H1 (cell line): Measurements from ENCODE around the gene PWWP3B. TPM values are rescaled to one million over a fixed set of nuclear protein-coding genes. Genes with fewer than 3 reads are reported as not detected.

Experiments used
- CTCF ChIA-PET: fragments of 300-600 bp; sonication (Branson Sonifier 250); formaldehyde crosslinking; loops from one replicate; lab custom pipeline; 2021; ENCODE audit not compliant: partially characterized antibody; lab: Charles Lee
- POLR2A ChIA-PET: fragments of 300-600 bp; sonication (Branson Sonifier 250); formaldehyde crosslinking; loops from one replicate; lab custom pipeline; 2021; ENCODE audit warnings: inconsistent platforms; ENCODE audit not compliant: partially characterized antibody; lab: Charles Lee
- DNase-seq, 2 experiments: peaks; one replicate each; pipeline versions ENCODE4 v3.0.0 to v3.0.0-alpha.2; 2010 to 2022; ENCODE audit warnings: low spot score in 2 of 2, low read depth in 1 of 2, mixed read lengths in 1 of 2
- FAIRE-seq: peaks from 2 replicates; lab custom pipeline; 2011; peaks lifted over from hg19 to GRCh38; lab: Jason Lieb, UNC
- H2AFZ ChIP-seq: 2 replicates; pipeline ENCODE4 v1.8.1; 2012; ENCODE audit warnings: low read length, inconsistent platforms
- H2AK5ac ChIP-seq: 2 replicates; pipeline ENCODE4 v1.6.1; 2013; ENCODE audit warnings: low read depth, low read length
- H2BK120ac ChIP-seq: replicated peaks from 2 replicates; pipeline ENCODE3; 2013; ENCODE audit warnings: low read depth, low read length, inconsistent platforms
- H2BK12ac ChIP-seq: 2 replicates; pipeline ENCODE4 v1.6.1; 2013; ENCODE audit warnings: low read depth, low read length
- H2BK15ac ChIP-seq: 2 replicates; pipeline ENCODE4 v1.6.1; 2013; ENCODE audit warnings: low read length
- H2BK20ac ChIP-seq: 2 replicates; pipeline ENCODE4 v1.6.1; 2013; ENCODE audit warnings: low read length
- H2BK5ac ChIP-seq: 2 replicates; pipeline ENCODE4 v1.6.1; 2013; ENCODE audit warnings: low read depth, low read length
- H3K14ac ChIP-seq: 2 replicates; pipeline ENCODE4 v1.6.1; 2013; ENCODE audit warnings: inconsistent platforms; ENCODE audit not compliant: insufficient read length
- H3K18ac ChIP-seq: 2 replicates; pipeline ENCODE4 v1.6.1; 2013; ENCODE audit warnings: low read length; ENCODE audit errors: extremely low read depth
- H3K23ac ChIP-seq: 2 replicates; pipeline ENCODE4 v1.6.1; 2013; ENCODE audit warnings: inconsistent platforms; ENCODE audit not compliant: insufficient read length
- H3K23me2 ChIP-seq: 2 replicates; pipeline ENCODE4 v1.6.1; 2013; ENCODE audit warnings: low read depth, low read length
- H3K27ac ChIP-seq: 2 replicates; pipeline ENCODE4 v1.6.1; 2011; ENCODE audit warnings: low read depth, low read length, inconsistent platforms
- H3K27me3 ChIP-seq, 4 experiments: replicated peaks in 1 of 4; 1 replicate in 1 of 4; 2 replicates in 3 of 4; pipeline versions ENCODE4 v1.6.1 to v1.8.1; 2011 to 2013; ENCODE audit warnings: low read length in 3 of 4, mild to moderate bottlenecking in 3 of 4, inconsistent platforms in 2 of 4, mixed read lengths in 2 of 4, moderate library complexity in 1 of 4; ENCODE audit not compliant: control insufficient read depth in 3 of 4, insufficient read depth in 3 of 4; ENCODE audit errors: extremely low read depth in 1 of 4
- H3K36me3 ChIP-seq, 4 experiments: 2 replicates each; pipeline versions ENCODE4 v1.6.1 to v1.8.1; 2011 to 2013; ENCODE audit warnings: mild to moderate bottlenecking in 4 of 4, low read length in 3 of 4, moderate library complexity in 2 of 4, control low read depth in 1 of 4, inconsistent platforms in 1 of 4; ENCODE audit not compliant: insufficient read depth in 4 of 4, control insufficient read depth in 2 of 4
- H3K4ac ChIP-seq: replicated peaks from 2 replicates; pipeline ENCODE3; 2013; ENCODE audit warnings: low read length, low read depth, mixed read lengths, inconsistent platforms; ENCODE audit not compliant: insufficient read length
- H3K4me1 ChIP-seq, 4 experiments: replicated peaks in 1 of 4; 1 replicate in 1 of 4; 2 replicates in 3 of 4; pipeline versions ENCODE4 v1.6.1 to v1.8.1; 2011 to 2013; ENCODE audit warnings: low read length in 3 of 4, inconsistent platforms in 2 of 4, mixed read lengths in 1 of 4; ENCODE audit not compliant: insufficient read depth in 4 of 4, control insufficient read depth in 3 of 4
- H3K4me2 ChIP-seq, 2 experiments: 2 replicates each; pipeline versions ENCODE4 v1.6.1 to v1.8.1; 2011 to 2013; ENCODE audit warnings: low read depth in 2 of 2, low read length in 2 of 2, control low read depth in 1 of 2, inconsistent platforms in 1 of 2, mild to moderate bottlenecking in 1 of 2; ENCODE audit not compliant: insufficient read depth in 1 of 2
- H3K4me3 ChIP-seq, 4 experiments: fragments of 200-600, 300-600 bp in 1 of 4; sonication (generic), shearing (Covaris generic), sonication (Bioruptor Twin) in 1 of 4; 2 replicates each; pipeline versions ENCODE4 v1.5.1 to v1.8.1; 2011 to 2016; ENCODE audit warnings: low read length in 4 of 4, low read depth in 3 of 4, control low read depth in 2 of 4, inconsistent platforms in 2 of 4, mild to moderate bottlenecking in 2 of 4, mixed read lengths in 1 of 4, moderate library complexity in 1 of 4; ENCODE audit not compliant: insufficient read depth in 2 of 4; ENCODE audit errors: extremely low read depth in 1 of 4
- H3K56ac ChIP-seq: replicated peaks from 2 replicates; pipeline ENCODE3; 2013; ENCODE audit warnings: low read depth, mild to moderate bottlenecking, mixed read lengths, low read length, inconsistent platforms; ENCODE audit not compliant: insufficient read length
- H3K79me1 ChIP-seq: 2 replicates; pipeline ENCODE4 v1.6.1; 2013; ENCODE audit warnings: low read depth, low read length, control low read depth
- H3K79me2 ChIP-seq, 2 experiments: 2 replicates each; pipeline versions ENCODE4 v1.6.1 to v1.8.1; 2012 to 2013; ENCODE audit warnings: low read length in 2 of 2, mild to moderate bottlenecking in 2 of 2, inconsistent platforms in 1 of 2; ENCODE audit not compliant: insufficient read depth in 2 of 2, control insufficient read depth in 1 of 2
- H3K9ac ChIP-seq, 4 experiments: replicated peaks in 1 of 4; 1 replicate in 1 of 4; 2 replicates in 3 of 4; pipeline versions ENCODE4 v1.6.1 to v1.8.1; 2011 to 2013; ENCODE audit warnings: low read depth in 3 of 4, low read length in 3 of 4, control low read depth in 2 of 4, mild to moderate bottlenecking in 2 of 4, moderate library complexity in 2 of 4, inconsistent platforms in 1 of 4; ENCODE audit errors: extremely low read depth in 1 of 4
- H3K9me3 ChIP-seq, 2 experiments: 2 replicates each; pipeline versions ENCODE4 v1.6.1 to v1.8.1; 2012 to 2013; ENCODE audit warnings: mild to moderate bottlenecking in 2 of 2, moderate library complexity in 2 of 2, control low read depth in 1 of 2, inconsistent platforms in 1 of 2, low read depth in 1 of 2, low read length in 1 of 2, mixed read lengths in 1 of 2; ENCODE audit not compliant: insufficient read depth in 2 of 2
- H4K20me1 ChIP-seq, 2 experiments: replicated peaks in 1 of 2; 2 replicates each; pipeline versions ENCODE3 to v1.8.1; 2011 to 2013; ENCODE audit warnings: inconsistent platforms in 2 of 2, low read length in 2 of 2, mild to moderate bottlenecking in 1 of 2; ENCODE audit not compliant: insufficient read depth in 2 of 2, control insufficient read depth in 1 of 2
- H4K5ac ChIP-seq: 2 replicates; pipeline ENCODE4 v1.6.1; 2013; ENCODE audit warnings: low read length, low read depth, mixed read lengths, inconsistent platforms; ENCODE audit not compliant: insufficient read length
- H4K8ac ChIP-seq: 2 replicates; pipeline ENCODE4 v1.8.0; 2013; ENCODE audit warnings: mild to moderate bottlenecking, moderate library complexity, low read length, inconsistent platforms; ENCODE audit not compliant: insufficient read depth; ENCODE audit errors: extremely low read depth
- H4K91ac ChIP-seq: replicated peaks from 2 replicates; pipeline ENCODE3; 2013; ENCODE audit warnings: low read length, mixed read lengths, inconsistent platforms; ENCODE audit not compliant: insufficient read length
- POLR2AphosphoS5 ChIP-seq: IDR thresholded peaks from 2 replicates; pipeline ENCODE4 v1.6.1; 2011; ENCODE audit warnings: low read depth, low read length
- POU5F1 ChIP-seq: IDR thresholded peaks from 2 replicates; pipeline ENCODE4 v1.6.1; 2011; ENCODE audit warnings: low read depth, mild to moderate bottlenecking, low read length, moderate library complexity
- RBBP5 ChIP-seq: IDR thresholded peaks from 2 replicates; pipeline ENCODE4 v1.7.1; 2012; ENCODE audit warnings: low read depth, mild to moderate bottlenecking, inconsistent platforms, low read length, moderate library complexity, borderline replicate concordance
- SAP30 ChIP-seq: fragments of 300-600 bp; sonication (generic); IDR thresholded peaks from 2 replicates; pipeline ENCODE4 v1.7.1; 2012; ENCODE audit warnings: low read length, moderate library complexity, mild to moderate bottlenecking, inconsistent platforms; ENCODE audit not compliant: insufficient read depth, insufficient replicate concordance
- SIN3A ChIP-seq, 2 experiments: IDR thresholded peaks in 1 of 2; conservative IDR thresholded peaks in 1 of 2; 2 replicates each; pipeline ENCODE4 v1.6.1; 2011 to 2012; ENCODE audit warnings: low read length in 2 of 2, improper control_type of control experiment in 1 of 2, low read depth in 1 of 2, mild to moderate bottlenecking in 1 of 2
- SUZ12 ChIP-seq: fragments of 200-600 bp; sonication (generic); IDR thresholded peaks from 2 replicates; pipeline ENCODE4 v1.6.1; 2012; ENCODE audit warnings: mild to moderate bottlenecking, inconsistent platforms, low read length, moderate library complexity, mixed read lengths
- YY1 ChIP-seq: IDR thresholded peaks from 2 replicates; pipeline ENCODE4 v1.6.1; 2011; ENCODE audit warnings: low read depth, mild to moderate bottlenecking, low read length
- ZNF274 ChIP-seq: IDR thresholded peaks from 2 replicates; pipeline ENCODE4 v1.7.0; 2012; ENCODE audit warnings: low read length, borderline replicate concordance; ENCODE audit errors: extremely low read depth
- WGBS, 2 experiments: shearing (Covaris generic) in 1 of 2; methylation state at CpG; one replicate each; pipeline versions ENCODE4 v1.1.6 to v1.1.7; 2013 to 2015; ENCODE audit warnings: low lambda C conversion rate in 2 of 2, mixed read lengths in 2 of 2, inconsistent platforms in 1 of 2, low coverage in 1 of 2, missing lambda C conversion rate in 1 of 2; ENCODE audit not compliant: insufficient replicate concordance in 2 of 2, insufficient coverage in 1 of 2, insufficient read length in 1 of 2; ENCODE audit errors: extremely low coverage in 1 of 2, missing lambda C conversion rate in 1 of 2; 5-methylcytosine and 5-hydroxymethylcytosine counted together
- polyA plus RNA-seq, 7 experiments: library from polyadenylated mRNA; depleted of rRNA in 3 of 7; stranded (reverse) in 5 of 7; unstranded in 2 of 7; fragments of >200 nt in 5 of 7; fragments of 200-250 nt in 2 of 7; gene quantifications; 1 replicate in 5 of 7; 2 replicates in 1 of 7; 4 replicates in 1 of 7; pipeline versions ENCODE4 v1.2.1 to v1.2.3, GENCODE V29; 2011 to 2013; ENCODE audit warnings: missing spikeins in 2 of 7, mixed read lengths in 2 of 7
- total RNA-seq: library from RNA; stranded (reverse); fragmentation: NEBNext Ultra II Directional; extraction: Animal tissue kit (Norgen Biotek cat#: 25700); gene quantifications from 2 replicates; pipeline ENCODE4 v1.2.1, GENCODE V29; 2021
- TF ChIP-seq, protein P1 (sequence below), 3 experiments: IDR thresholded peaks; 1 replicate in 2 of 3; 2 replicates in 1 of 3; pipeline versions ENCODE4 v1.5.1 to v1.6.1; 2011; ENCODE audit warnings: low read length in 3 of 3, mild to moderate bottlenecking in 3 of 3, inconsistent platforms in 2 of 3, low read depth in 1 of 3, moderate library complexity in 1 of 3; ENCODE audit not compliant: insufficient read depth in 1 of 3; ENCODE audit errors: control extremely low read depth in 1 of 3
- TF ChIP-seq, protein P2 (sequence below): IDR thresholded peaks from 2 replicates; pipeline ENCODE4 v1.6.1; 2012; ENCODE audit warnings: inconsistent platforms

Gene PWWP3B
- total and polyA plus RNA-seq, 2 of the 8 experiments (the other 6 are each of a cell fraction or from before 2014, with no cell fraction given) = 0.15 to 0.61 TPM

DNA sequence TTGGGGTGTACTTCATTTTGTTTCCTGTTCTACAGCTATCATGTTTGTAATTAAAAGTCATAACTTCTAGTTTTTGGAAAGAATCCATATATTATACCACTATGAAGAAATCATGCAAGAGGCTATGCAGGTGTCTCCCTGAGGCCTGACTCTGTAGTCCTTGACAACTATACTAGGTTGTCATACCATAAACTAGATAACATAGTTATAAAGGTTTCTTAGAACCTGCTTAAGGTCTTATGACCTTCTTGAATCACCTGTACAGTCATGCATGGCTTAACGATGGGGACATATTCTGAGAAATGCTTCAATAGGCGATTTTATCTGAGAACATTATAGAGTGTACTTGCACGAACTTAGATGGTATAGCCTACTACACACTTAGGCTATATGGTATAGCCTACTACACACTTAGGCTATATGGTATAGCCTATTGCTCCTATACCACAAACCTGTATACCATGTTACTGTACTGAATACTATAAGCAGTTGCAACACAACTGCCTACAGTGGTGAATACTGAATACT is 3.3 kb downstream of the PWWP3B start:
- CTCF ChIA-PET = no interaction called here
- Histone ChIP-seq H2AK5ac (no peak overlapping the region), H4K8ac (no peak overlapping the region), H4K20me1 (no peaks in the 10 kb centered on the region), H3K23me2 (no peaks in the 10 kb centered on the region), H4K5ac (no peak overlapping the region), H3K79me2 (no peaks in the 10 kb centered on the region), H3K4me2 (no peak overlapping the region), H3K36me3 (no peaks in the 10 kb centered on the region), H3K79me1 (no peaks in the 10 kb centered on the region), H2BK120ac (no peak overlapping the region), H3K4me1 (no peaks in the 10 kb centered on the region), H3K9ac (no peak overlapping the region), H2BK5ac (no peak overlapping the region), H3K4ac (no peak overlapping the region), H4K91ac (no peak overlapping the region), H2BK15ac (no peak overlapping the region), H3K14ac (no peak overlapping the region), H3K9me3 (no peaks in the 10 kb centered on the region; a peak in 1 of 4 replicates), H3K18ac (no peak overlapping the region), H3K27me3 (no peaks in the 10 kb centered on the region), H3K23ac (no peak overlapping the region), H3K4me3 (no peak overlapping the region), H2AFZ (no peak overlapping the region), H3K27ac (no peak overlapping the region), H3K56ac (no peak overlapping the region), H2BK12ac (no peak overlapping the region), H2BK20ac (no peak overlapping the region)
- POLR2A ChIA-PET = no interaction called here
- FAIRE-seq = no peak
- 67% methylated on average over 3 of the region's 3 CpGs; no CpG with 5 or more reads in 1 of the 2 experiments for WGBS, 2 experiments
- DNase-seq = no peak
- TF ChIP-seq, protein P1, sequence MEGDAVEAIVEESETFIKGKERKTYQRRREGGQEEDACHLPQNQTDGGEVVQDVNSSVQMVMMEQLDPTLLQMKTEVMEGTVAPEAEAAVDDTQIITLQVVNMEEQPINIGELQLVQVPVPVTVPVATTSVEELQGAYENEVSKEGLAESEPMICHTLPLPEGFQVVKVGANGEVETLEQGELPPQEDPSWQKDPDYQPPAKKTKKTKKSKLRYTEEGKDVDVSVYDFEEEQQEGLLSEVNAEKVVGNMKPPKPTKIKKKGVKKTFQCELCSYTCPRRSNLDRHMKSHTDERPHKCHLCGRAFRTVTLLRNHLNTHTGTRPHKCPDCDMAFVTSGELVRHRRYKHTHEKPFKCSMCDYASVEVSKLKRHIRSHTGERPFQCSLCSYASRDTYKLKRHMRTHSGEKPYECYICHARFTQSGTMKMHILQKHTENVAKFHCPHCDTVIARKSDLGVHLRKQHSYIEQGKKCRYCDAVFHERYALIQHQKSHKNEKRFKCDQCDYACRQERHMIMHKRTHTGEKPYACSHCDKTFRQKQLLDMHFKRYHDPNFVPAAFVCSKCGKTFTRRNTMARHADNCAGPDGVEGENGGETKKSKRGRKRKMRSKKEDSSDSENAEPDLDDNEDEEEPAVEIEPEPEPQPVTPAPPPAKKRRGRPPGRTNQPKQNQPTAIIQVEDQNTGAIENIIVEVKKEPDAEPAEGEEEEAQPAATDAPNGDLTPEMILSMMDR (IDR thresholded peaks at IDR 0.05; ENCODE audit: control extremely low read depth in 1 of 3, insufficient read depth in 1 of 3, low read depth in 1 of 3, low read length in 3 of 3) = no peak
- TF ChIP-seq RBBP5 (no peak), POLR2AphosphoS5 (no peak), ZNF274 (no peak), SAP30 (no peak), YY1 (no peak), SIN3A (conservative IDR thresholded peaks at IDR 0.05 in 1 of 2, IDR thresholded peaks at IDR 0.05 in 1 of 2; ENCODE audit: low read depth in 1 of 2, low read length in 2 of 2) (no peak), POU5F1 (no peak), SUZ12 (no peak)
- TF ChIP-seq, protein P2, sequence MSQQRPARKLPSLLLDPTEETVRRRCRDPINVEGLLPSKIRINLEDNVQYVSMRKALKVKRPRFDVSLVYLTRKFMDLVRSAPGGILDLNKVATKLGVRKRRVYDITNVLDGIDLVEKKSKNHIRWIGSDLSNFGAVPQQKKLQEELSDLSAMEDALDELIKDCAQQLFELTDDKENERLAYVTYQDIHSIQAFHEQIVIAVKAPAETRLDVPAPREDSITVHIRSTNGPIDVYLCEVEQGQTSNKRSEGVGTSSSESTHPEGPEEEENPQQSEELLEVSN = no peak
